Right lobe of liver (tissue), 6 donors: Measurements from ENCODE around the gene FBL. TPM values are rescaled to one million over a fixed set of nuclear protein-coding genes. Genes with fewer than 3 reads are reported as not detected.

Experiments used
- ATAC-seq, 4 donors: fragments of 200-7000 bp; cut with Tn5 transposase; one replicate each; pipeline ENCODE4 v1.9.1; 2020; ENCODE audit warnings: mild to moderate bottlenecking in 4 of 4, moderate library complexity in 4 of 4
- DNase-seq, 3 donors: peaks; one replicate each; pipeline ENCODE4 v3.0.0-alpha.2; 2020
- H3K27ac ChIP-seq, 3 donors: fragments of 200-600 bp; one replicate each; pipeline ENCODE4 v1.8.0; 2022
- H3K27me3 ChIP-seq, 2 donors: fragments of 200-600 bp; one replicate each; pipeline ENCODE4 v1.8.0; 2022
- H3K36me3 ChIP-seq, 4 donors: fragments of 200-600 bp; sonication (generic) in 1 of 4; one replicate each; pipeline versions ENCODE4 v1.5.1 to v1.8.0; 2017 to 2022; ENCODE audit warnings: control low read depth in 1 of 4
- H3K4me1 ChIP-seq, 4 donors: fragments of 200-600 bp; sonication (generic) in 1 of 4; one replicate each; pipeline versions ENCODE4 v1.5.1 to v1.8.0; 2017 to 2022; ENCODE audit warnings: control low read depth in 1 of 4
- H3K4me3 ChIP-seq, 3 donors: fragments of 200-600 bp; one replicate each; pipeline ENCODE4 v1.8.0; 2022
- H3K9me3 ChIP-seq, 4 donors: fragments of 200-600 bp; sonication (generic) in 1 of 4; one replicate each; pipeline versions ENCODE4 v1.5.1 to v1.8.0; 2017 to 2022; ENCODE audit warnings: control low read depth in 1 of 4
- CTCF ChIP-seq, 4 donors: fragments of 200-600 bp in 3 of 4; fragments of 450-650 bp in 1 of 4; IDR thresholded peaks; one replicate each; pipeline versions ENCODE4 v1.5.1 to v1.8.0; 2016 to 2022; ENCODE audit warnings: antibody characterized with exemption in 4 of 4, mild to moderate bottlenecking in 2 of 4
- POLR2A ChIP-seq: fragments of 450-650 bp; IDR thresholded peaks from one replicate; pipeline ENCODE4 v1.6.1; 2017; ENCODE audit warnings: antibody characterized with exemption, mild to moderate bottlenecking
- WGBS: methylation state at CpG from one replicate; pipeline ENCODE4 v1.1.6; 2018; ENCODE audit warnings: low coverage, low lambda C conversion rate; ENCODE audit not compliant: insufficient coverage; ENCODE audit errors: missing lambda C conversion rate; 5-methylcytosine and 5-hydroxymethylcytosine counted together
- intact Hi-C, 2 donors: fragments of 100-400 bp; cut with DNase I; formaldehyde crosslinking; loops; one replicate each; pipeline versions ENCODE4 v1.11.2 to v1.14.1; 2022
- total RNA-seq, 6 experiments: library from RNA; depleted of rRNA in 2 of 6; stranded (reverse); fragments of >200 nt in 2 of 6; fragmentation: NEBNext Ultra II Directional in 3 of 6; extraction: Animal tissue kit (Norgen Biotek cat#: 25700) in 3 of 6; gene quantifications; one replicate each; pipeline versions ENCODE4 v1.1.0 to v1.2.4, GENCODE V29; 2016 to 2023
- donor health status: DM: no; HTN: yes; CAD: no.
- donor health status: DM: no; HTN: no; CAD: no.
- donor health status: DM: no; HTN: no; CAD: no.
- donor health status: DM: no; HTN: yes; CAD: no.
- donor health status: DM: no; HTN: yes; CAD: no.

Gene FBL
- total RNA-seq, 6 experiments from 2014 or later: 46.1 to 76.2 (median 51.4) TPM

- intact Hi-C loops: no loop called here
- no peaks in the 10 kb centered on the region for H3K27me3 ChIP-seq
- H3K36me3 ChIP-seq: peaks cover 0 to 20% (median 4%) of the 10 kb centered on the region in 4 donors
- peaks cover 0 to 7% (median 3%) of the 10 kb centered on the region in 4 donors for H3K4me1 ChIP-seq
- TF ChIP-seq POLR2A: no peak
- no peak for TF ChIP-seq CTCF (IDR thresholded peaks at IDR 0.05)
- no CpG with 5 or more reads among the region's 17 CpGs for WGBS
- ATAC-seq (no peak), DNase-seq (no peak)
- H3K4me3 ChIP-seq: no peak overlapping the region
- no peak overlapping the region for H3K27ac ChIP-seq
- no peaks in the 10 kb centered on the region for H3K9me3 ChIP-seq
These were observed 20.6 kb downstream of the FBL start for GRCh38 chr19:39825531-39826076.

DNA sequence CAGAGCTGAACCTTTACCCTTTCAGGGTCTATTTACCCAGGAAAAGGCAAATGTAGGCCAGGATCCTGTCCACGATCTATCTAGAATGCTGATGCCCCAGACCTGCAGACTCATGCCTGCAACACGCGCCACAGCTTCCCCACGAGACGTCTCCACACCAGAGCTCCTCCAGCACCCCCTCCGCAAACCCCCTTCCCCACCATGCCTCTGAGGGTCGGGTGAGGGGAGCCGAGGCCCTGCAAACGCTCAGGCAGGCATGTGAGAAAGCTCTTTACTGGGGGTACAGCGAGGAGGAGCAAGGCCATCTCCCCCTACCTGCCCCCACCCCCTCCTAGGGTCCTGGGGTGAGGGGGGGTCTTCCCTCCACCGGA is 21.1 kb downstream of the FBL start:
- WGBS: 40% methylated on average over 1 of the region's 11 CpGs
- intact Hi-C loops: no loop called here
- DNase-seq: no peak

GRCh38 chr19:39824143-39825092 is 21.8 kb downstream of the FBL start:
- intact Hi-C loops: no loop called here
- no peaks in the 10 kb centered on the region for H3K9me3 ChIP-seq
- H3K4me3 ChIP-seq: peak overlapping the region; percentile 53 to 92 (median 76)
- peaks cover 0 to 9% (median 0%) of the 10 kb centered on the region in 4 donors for H3K36me3 ChIP-seq
- peaks cover 0 to 7% (median 3%) of the 10 kb centered on the region in 4 donors for H3K4me1 ChIP-seq
- WGBS: 2% methylated on average over 22 of the region's 47 CpGs
- DNase-seq (peak; percentile 88 to 92 (median 90)), ATAC-seq (peak; percentile 96 to 99 (median 97))
- peak overlapping the region; percentile 19 to 43 (median 29) for H3K27ac ChIP-seq
- TF ChIP-seq POLR2A (peak; percentile 52), CTCF (IDR thresholded peaks at IDR 0.05) (no peak)
- no peaks in the 10 kb centered on the region for H3K27me3 ChIP-seq

More for the DNA sequence above, 21.1 kb downstream of the FBL start:
- no peaks in the 10 kb centered on the region for H3K9me3 ChIP-seq
- H3K27ac ChIP-seq: peak overlapping the region in 1 of 3 donors; percentile 43
- peaks cover 0 to 7% (median 3%) of the 10 kb centered on the region in 4 donors for H3K4me1 ChIP-seq
- peaks cover 0 to 15% (median 3%) of the 10 kb centered on the region in 4 donors for H3K36me3 ChIP-seq
- H3K27me3 ChIP-seq: no peaks in the 10 kb centered on the region
- TF ChIP-seq POLR2A (no peak), CTCF (IDR thresholded peaks at IDR 0.05) (no peak)
- no peak for ATAC-seq
- H3K4me3 ChIP-seq: peak overlapping the region; percentile 53 to 92 (median 76)

GRCh38 chr19:39823686-39824085 is 22.5 kb downstream of the FBL start:
- intact Hi-C loops: no loop called here
- Histone ChIP-seq H3K4me3 (peak overlapping the region; percentile 53 to 92 (median 76)), H3K27me3 (no peaks in the 10 kb centered on the region), H3K9me3 (no peaks in the 10 kb centered on the region), H3K36me3 (peaks cover 0 to 7% (median 0%) of the 10 kb centered on the region in 4 donors), H3K4me1 (peaks cover 0 to 7% (median 3%) of the 10 kb centered on the region in 4 donors), H3K27ac (no peak overlapping the region)
- no peak for TF ChIP-seq CTCF (IDR thresholded peaks at IDR 0.05)
- no peak for TF ChIP-seq POLR2A
- no peak for DNase-seq
- no peak for ATAC-seq
- WGBS: 35% methylated on average over 7 of the region's 7 CpGs
